Nephron progenitor cell (in vitro differentiated cells): ENCODE results near the gene PNPLA7.
"Not testable (repeated sequence)": the region's sequence is repeated elsewhere in the genome, so short reads cannot be mapped to it uniquely, and the experiment has no call there.

Source experiments
- DNase-seq: peaks from one replicate; pipeline ENCODE4 v3.0.0; 2021
- H3K27ac Mint-ChIP-seq: 2 replicates; pipeline ENCODE4 v1.8.0; 2021; ENCODE audit warnings: mild to moderate bottlenecking, moderate library complexity, mixed read lengths
- H3K27me3 Mint-ChIP-seq: 2 replicates; pipeline ENCODE4 v1.8.0; 2021; ENCODE audit warnings: mild to moderate bottlenecking, low read depth, mixed read lengths; ENCODE audit not compliant: poor library complexity
- H3K36me3 Mint-ChIP-seq: 2 replicates; pipeline ENCODE4 v1.8.0; 2021; ENCODE audit warnings: low read depth, mixed read lengths
- H3K4me1 Mint-ChIP-seq: 2 replicates; pipeline ENCODE4 v1.8.0; 2021; ENCODE audit warnings: mixed read lengths
- H3K4me3 Mint-ChIP-seq: 2 replicates; pipeline ENCODE4 v1.8.0; 2021; ENCODE audit warnings: mild to moderate bottlenecking, moderate library complexity, mixed read lengths
- H3K9me3 Mint-ChIP-seq: 2 replicates; pipeline ENCODE4 v1.8.0; 2021; ENCODE audit warnings: mild to moderate bottlenecking, moderate library complexity, mixed read lengths
- TF ChIP-seq, protein P1 (sequence below): fragments of 200-600 bp; sonication (generic); IDR thresholded peaks from 2 replicates; pipeline ENCODE4 v1.5.0; 2021; ENCODE audit warnings: antibody characterized with exemption

Gene PNPLA7

GRCh38 chr9:137521405-137521985, 28.7 kb downstream of the PNPLA7 start:
- peaks cover 14% of the 10 kb centered on the region for H3K27me3 Mint-ChIP-seq
- peaks cover 8% of the 10 kb centered on the region for H3K4me1 Mint-ChIP-seq
- TF ChIP-seq, protein P1, sequence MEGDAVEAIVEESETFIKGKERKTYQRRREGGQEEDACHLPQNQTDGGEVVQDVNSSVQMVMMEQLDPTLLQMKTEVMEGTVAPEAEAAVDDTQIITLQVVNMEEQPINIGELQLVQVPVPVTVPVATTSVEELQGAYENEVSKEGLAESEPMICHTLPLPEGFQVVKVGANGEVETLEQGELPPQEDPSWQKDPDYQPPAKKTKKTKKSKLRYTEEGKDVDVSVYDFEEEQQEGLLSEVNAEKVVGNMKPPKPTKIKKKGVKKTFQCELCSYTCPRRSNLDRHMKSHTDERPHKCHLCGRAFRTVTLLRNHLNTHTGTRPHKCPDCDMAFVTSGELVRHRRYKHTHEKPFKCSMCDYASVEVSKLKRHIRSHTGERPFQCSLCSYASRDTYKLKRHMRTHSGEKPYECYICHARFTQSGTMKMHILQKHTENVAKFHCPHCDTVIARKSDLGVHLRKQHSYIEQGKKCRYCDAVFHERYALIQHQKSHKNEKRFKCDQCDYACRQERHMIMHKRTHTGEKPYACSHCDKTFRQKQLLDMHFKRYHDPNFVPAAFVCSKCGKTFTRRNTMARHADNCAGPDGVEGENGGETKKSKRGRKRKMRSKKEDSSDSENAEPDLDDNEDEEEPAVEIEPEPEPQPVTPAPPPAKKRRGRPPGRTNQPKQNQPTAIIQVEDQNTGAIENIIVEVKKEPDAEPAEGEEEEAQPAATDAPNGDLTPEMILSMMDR = no peak
- no peak overlapping the region for H3K27ac Mint-ChIP-seq
- no peaks in the 10 kb centered on the region for H3K36me3 Mint-ChIP-seq
- peaks cover 11% of the 10 kb centered on the region for H3K9me3 Mint-ChIP-seq
- DNase-seq = no peak
- no peak overlapping the region for H3K4me3 Mint-ChIP-seq

GRCh38 chr9:137520614-137521404, 29.4 kb downstream of the PNPLA7 start:
- peaks cover 10% of the 10 kb centered on the region for H3K27me3 Mint-ChIP-seq
- DNase-seq = no peak
- H3K27ac Mint-ChIP-seq = no peak overlapping the region
- H3K4me3 Mint-ChIP-seq = no peak overlapping the region
- peaks cover 11% of the 10 kb centered on the region for H3K9me3 Mint-ChIP-seq
- TF ChIP-seq, protein P1 = no peak
- no peaks in the 10 kb centered on the region for H3K36me3 Mint-ChIP-seq
- peaks cover 8% of the 10 kb centered on the region for H3K4me1 Mint-ChIP-seq

- H3K4me1 Mint-ChIP-seq = no peaks in the 10 kb centered on the region
- H3K36me3 Mint-ChIP-seq = no peaks in the 10 kb centered on the region
- TF ChIP-seq, protein P1 = no peak
- H3K9me3 Mint-ChIP-seq = peaks cover 11% of the 10 kb centered on the region
- H3K27ac Mint-ChIP-seq = no peak overlapping the region
- no peak overlapping the region for H3K4me3 Mint-ChIP-seq
- peaks cover 10% of the 10 kb centered on the region for H3K27me3 Mint-ChIP-seq
- no peak for DNase-seq
These were observed 30.6 kb downstream of the PNPLA7 start for GRCh38 chr9:137519553-137519952.

GRCh38 chr9:137518661-137519459, 31.3 kb downstream of the PNPLA7 start:
- H3K36me3 Mint-ChIP-seq, H3K4me3 Mint-ChIP-seq, DNase-seq, H3K27me3 Mint-ChIP-seq, H3K4me1 Mint-ChIP-seq, H3K27ac Mint-ChIP-seq: not testable (repeated sequence)
- H3K9me3 Mint-ChIP-seq = peaks cover 11% of the 10 kb centered on the region

- H3K9me3 Mint-ChIP-seq = peaks cover 18% of the 10 kb centered on the region
- H3K36me3 Mint-ChIP-seq = no peaks in the 10 kb centered on the region
- H3K4me3 Mint-ChIP-seq = no peak overlapping the region
- H3K27ac Mint-ChIP-seq = no peak overlapping the region
- H3K4me1 Mint-ChIP-seq = no peaks in the 10 kb centered on the region
- peaks cover 5% of the 10 kb centered on the region for H3K27me3 Mint-ChIP-seq
- DNase-seq = no peak
- TF ChIP-seq, protein P1 = no peak
These were observed 33.9 kb downstream of the PNPLA7 start for GRCh38 chr9:137516144-137516917.

DNA sequence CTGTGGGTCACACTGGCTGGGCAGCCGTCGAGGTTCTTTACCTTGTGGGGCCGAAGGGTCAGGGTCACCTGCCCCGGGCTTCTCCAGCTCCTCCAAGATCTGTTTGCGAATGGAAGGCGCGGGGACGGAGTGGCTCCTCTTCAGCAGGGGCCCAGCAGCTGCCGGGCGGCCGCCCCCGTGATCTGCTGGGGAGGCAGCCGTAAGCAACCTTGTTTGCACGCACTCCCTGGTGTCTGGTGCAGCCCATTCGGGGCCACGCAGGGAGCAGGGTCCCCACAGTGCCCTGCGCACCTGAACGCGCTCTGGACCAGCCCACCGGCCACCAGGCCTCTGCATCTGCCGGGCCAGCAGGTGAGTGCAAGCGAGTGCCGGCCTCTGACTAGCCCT, 34.9 kb downstream of the PNPLA7 start:
- H3K27me3 Mint-ChIP-seq = peaks cover 4% of the 10 kb centered on the region
- H3K4me1 Mint-ChIP-seq = no peaks in the 10 kb centered on the region
- H3K4me3 Mint-ChIP-seq = no peak overlapping the region
- no peaks in the 10 kb centered on the region for H3K36me3 Mint-ChIP-seq
- peaks cover 22% of the 10 kb centered on the region for H3K9me3 Mint-ChIP-seq
- TF ChIP-seq, protein P1 = no peak
- H3K27ac Mint-ChIP-seq = no peak overlapping the region
- no peak for DNase-seq
